K562 (cell line): Measurements from ENCODE around the gene CRAT. TPM values are rescaled to one million over a fixed set of nuclear protein-coding genes. Genes with fewer than 3 reads are reported as not detected.

Experiments used
- BDP1 ChIP-seq: IDR thresholded peaks from 3 replicates; pipeline ENCODE4 v1.6.1; 2011; ENCODE audit not compliant: insufficient read length, insufficient read depth
- CCAR2 ChIP-seq: fragments of 200-400 bp; formaldehyde crosslinking; IDR thresholded peaks from 2 replicates; pipeline ENCODE4 v1.6.1; 2017; ENCODE audit warnings: mild to moderate bottlenecking, low read depth, low read length
- CHD2 ChIP-seq: IDR thresholded peaks from 2 replicates; pipeline ENCODE4 v1.6.1; 2011; ENCODE audit warnings: low read depth, low read length
- CREB1 ChIP-seq, 2 experiments: sonication (generic) in 1 of 2; formaldehyde crosslinking in 1 of 2; IDR thresholded peaks; 2 replicates each; pipeline versions ENCODE4 v1.6.1 to v1.8.0; 2012 to 2022; ENCODE audit warnings: inconsistent platforms in 1 of 2, mild to moderate bottlenecking in 1 of 2, missing genetic modification reagents in 1 of 2, moderate library complexity in 1 of 2
- ELF4 ChIP-seq: fragments of 450-650 bp; formaldehyde crosslinking; IDR thresholded peaks from 2 replicates; pipeline ENCODE4 v1.4.0; 2022; ENCODE audit warnings: missing genetic modification characterization
- ETS2 ChIP-seq: IDR thresholded peaks from 2 replicates; pipeline ENCODE4 v1.6.1; 2016; ENCODE audit warnings: borderline replicate concordance, missing genetic modification characterization, mild to moderate bottlenecking, moderate library complexity, missing compliant biosample characterization; ENCODE audit not compliant: poor library complexity, severe bottlenecking
- ETV1 ChIP-seq: fragments of 450-650 bp; conservative IDR thresholded peaks from 2 replicates; pipeline ENCODE4 v1.6.1; 2016; ENCODE audit warnings: missing genetic modification characterization, control low read depth, low read depth, missing compliant biosample characterization
- FOS ChIP-seq: IDR thresholded peaks from 3 replicates; pipeline ENCODE4 v1.6.1; 2011; ENCODE audit not compliant: insufficient read length; ENCODE audit errors: extremely low read depth
- FOXJ2 ChIP-seq: fragments of 200-800 bp; sonication (Bioruptor generic); IDR thresholded peaks from 2 replicates; pipeline ENCODE4 v1.6.1; 2016; ENCODE audit warnings: missing genetic modification characterization, missing compliant biosample characterization
- HMGN3 ChIP-seq: IDR thresholded peaks from 2 replicates; pipeline ENCODE4 v1.6.1; 2011; ENCODE audit warnings: borderline replicate concordance, low read depth, mild to moderate bottlenecking, mixed read lengths, low read length; ENCODE audit not compliant: insufficient read length; ENCODE audit errors: extremely low read depth
- KAT7 ChIP-seq: sonication (generic); formaldehyde crosslinking; IDR thresholded peaks from 2 replicates; pipeline ENCODE4 v1.8.0; 2022; ENCODE audit warnings: missing genetic modification reagents, mild to moderate bottlenecking, borderline replicate concordance
- LCOR ChIP-seq: sonication (generic); formaldehyde crosslinking; IDR thresholded peaks from 2 replicates; pipeline ENCODE4 v1.8.0; 2022; ENCODE audit warnings: mild to moderate bottlenecking, missing genetic modification reagents
- MAZ ChIP-seq, 2 experiments: fragments of 450-650 bp in 1 of 2; sonication (generic) in 1 of 2; formaldehyde crosslinking; IDR thresholded peaks in 1 of 2; conservative IDR thresholded peaks in 1 of 2; 2 replicates each; pipeline versions ENCODE4 v1.4.0 to v1.5.0; 2020; ENCODE audit warnings: mild to moderate bottlenecking in 1 of 2, missing genetic modification reagents in 1 of 2
- MTA2 ChIP-seq: fragments of 450-650 bp; IDR thresholded peaks from 2 replicates; pipeline ENCODE4 v1.6.1; 2016; ENCODE audit warnings: low read depth
- NCOA1 ChIP-seq: fragments of 450-650 bp; IDR thresholded peaks from 2 replicates; pipeline ENCODE4 v1.6.1; 2016; ENCODE audit warnings: low read depth
- NCOA2 ChIP-seq, 2 experiments: fragments of 450-650 bp; IDR thresholded peaks; 2 replicates each; pipeline ENCODE4 v1.6.1; 2018; ENCODE audit warnings: mild to moderate bottlenecking in 2 of 2, moderate library complexity in 1 of 2; ENCODE audit not compliant: partially characterized antibody in 2 of 2
- NELFE ChIP-seq: IDR thresholded peaks from 2 replicates; pipeline ENCODE4 v1.6.1; 2011; ENCODE audit warnings: mild to moderate bottlenecking; ENCODE audit not compliant: insufficient read depth, insufficient read length
- PHF21A ChIP-seq: fragments of 450-650 bp; IDR thresholded peaks from 2 replicates; pipeline ENCODE4 v1.6.1; 2017; ENCODE audit warnings: low read depth, borderline replicate concordance
- PRMT5 ChIP-seq: sonication (generic); formaldehyde crosslinking; IDR thresholded peaks from 2 replicates; pipeline ENCODE4 v1.5.0; 2020; ENCODE audit warnings: missing genetic modification reagents
- SAP30 ChIP-seq: fragments of 200-600 bp; sonication (generic); IDR thresholded peaks from 2 replicates; pipeline ENCODE4 v1.6.1; 2012; ENCODE audit warnings: borderline replicate concordance, low read depth, mild to moderate bottlenecking, moderate library complexity, low read length, control low read depth, inconsistent platforms; ENCODE audit not compliant: insufficient read depth, poor library complexity, severe bottlenecking
- SIN3A ChIP-seq, 2 experiments: fragments of 150-350 bp in 1 of 2; IDR thresholded peaks; 2 replicates each; pipeline ENCODE4 v1.6.1; 2011 to 2016; ENCODE audit warnings: borderline replicate concordance in 2 of 2, low read depth in 2 of 2, low read length in 2 of 2, mild to moderate bottlenecking in 2 of 2, moderate library complexity in 2 of 2; ENCODE audit not compliant: control insufficient read depth in 1 of 2
- SMAD2 ChIP-seq: fragments of 150-350 bp; IDR thresholded peaks from 2 replicates; pipeline ENCODE4 v1.6.1; 2014; ENCODE audit warnings: low read depth, mild to moderate bottlenecking, low read length
- TARDBP ChIP-seq: fragments of 450-650 bp; IDR thresholded peaks from 2 replicates; pipeline ENCODE4 v1.6.1; 2016
- TEAD2 ChIP-seq: fragments of 450-650 bp; IDR thresholded peaks from 2 replicates; pipeline ENCODE4 v1.6.1; 2016; ENCODE audit warnings: missing genetic modification characterization, control low read depth, missing compliant biosample characterization
- TGIF2 ChIP-seq: sonication (generic); formaldehyde crosslinking; IDR thresholded peaks from 2 replicates; pipeline ENCODE4 v1.8.1; 2022; ENCODE audit warnings: mild to moderate bottlenecking, missing genetic modification reagents, moderate library complexity
- ZBTB17 ChIP-seq: fragments of 450-650 bp; formaldehyde crosslinking; IDR thresholded peaks from 2 replicates; pipeline ENCODE4 v1.4.0; 2020; ENCODE audit warnings: mild to moderate bottlenecking
- ZFP1 ChIP-seq: fragments of 450-650 bp; formaldehyde crosslinking; IDR thresholded peaks from 2 replicates; pipeline ENCODE4 v1.4.0; 2020; ENCODE audit warnings: mild to moderate bottlenecking, mixed read lengths
- ZKSCAN1 ChIP-seq: fragments of 150-350 bp; IDR thresholded peaks from 2 replicates; pipeline ENCODE4 v1.6.1; 2016; ENCODE audit warnings: low read depth, low read length
- ZNF124 ChIP-seq: sonication (generic); formaldehyde crosslinking; IDR thresholded peaks from 2 replicates; pipeline ENCODE4 v1.8.1; 2022; ENCODE audit warnings: missing genetic modification reagents
- ZNF274 ChIP-seq: IDR thresholded peaks from 2 replicates; pipeline ENCODE4 v1.6.1; 2011; ENCODE audit warnings: low read depth, mild to moderate bottlenecking, low read length, moderate library complexity, borderline replicate concordance
- ZNF431 ChIP-seq: sonication (generic); formaldehyde crosslinking; IDR thresholded peaks from 2 replicates; pipeline ENCODE4 v1.8.0; 2022; ENCODE audit warnings: mild to moderate bottlenecking, missing genetic modification reagents
- polyA plus RNA-seq, 8 experiments: library from polyadenylated mRNA; depleted of rRNA in 4 of 8; stranded (reverse) in 5 of 8; unstranded in 3 of 8; fragments of >200 nt; fragmentation: Nextera tagmentation in 2 of 8; fragmentation: Illumina TruSeq in 1 of 8; extraction: Ambion mirVana in 2 of 8; extraction: Trizol in 1 of 8; gene quantifications; 2 replicates each; pipeline versions ENCODE4 v1.2.1 to v1.2.3, GENCODE V29; 2011 to 2014; ENCODE audit warnings: inconsistent platforms in 1 of 8, missing spikeins in 1 of 8
- total RNA-seq, 7 experiments: library from RNA; depleted of rRNA in 6 of 7; stranded (reverse); fragments of >200 nt in 6 of 7; fragmentation: Illumina TruSeq in 2 of 7; extraction: Trizol in 2 of 7; gene quantifications; 2 replicates each; pipeline versions ENCODE4 v1.2.1 to v1.2.3, GENCODE V29; 2011 to 2021; ENCODE audit warnings: low replicate concordance in 1 of 7
- TF ChIP-seq, protein P1 (sequence below): sonication (generic); formaldehyde crosslinking; IDR thresholded peaks from 2 replicates; pipeline ENCODE4 v1.8.1; 2023; ENCODE audit warnings: mild to moderate bottlenecking, missing genetic modification reagents

Gene CRAT
- total and polyA plus RNA-seq, 9 of the 15 experiments (the other 6 are each of a cell fraction or from before 2014, with no cell fraction given): 0.20 to 13.8 (median 5.4) TPM

DNA sequence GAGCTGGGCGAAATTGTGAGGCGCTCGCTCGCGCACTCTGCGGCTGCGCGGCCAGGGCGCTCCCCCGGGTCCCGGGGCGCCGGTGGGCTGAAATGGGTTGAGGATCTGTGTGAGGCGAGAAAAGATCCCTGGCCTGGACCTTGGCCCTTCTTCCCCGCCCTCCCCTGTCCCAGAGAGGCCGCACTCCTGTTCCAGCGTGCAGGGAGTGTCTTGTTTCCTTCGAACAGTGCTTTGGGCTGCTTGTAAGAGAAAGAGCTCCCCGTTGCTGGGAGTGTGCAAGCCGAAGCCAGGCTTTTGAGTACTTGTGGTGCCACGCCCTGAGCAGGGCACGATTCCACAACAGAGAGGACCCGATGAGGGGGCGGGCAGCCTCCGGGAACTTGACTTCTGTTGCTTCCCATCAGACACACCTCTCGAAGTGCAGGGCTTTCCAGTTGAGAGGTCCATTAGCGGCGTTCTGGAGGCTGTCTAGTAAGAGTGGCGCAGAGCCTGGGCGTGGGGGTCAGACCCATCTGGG lies 29.1 kb downstream of the CRAT start (continued):
- TF ChIP-seq MTA2: no peak
- no peak for TF ChIP-seq KAT7 (CRISPR knock-in tag)
- no peak for TF ChIP-seq TARDBP
- TF ChIP-seq ZFP1 (CRISPR knock-in tag): no peak
- TF ChIP-seq ELF4 (CRISPR knock-in tag): no peak
- no peak for TF ChIP-seq ZNF124
- TF ChIP-seq SAP30: peak; percentile 10
- TF ChIP-seq PHF21A: no peak
- TF ChIP-seq SIN3A (IDR thresholded peaks at IDR 0.05; ENCODE audit: borderline replicate concordance in 2 of 2, control insufficient read depth in 1 of 2, low read depth in 2 of 2, low read length in 2 of 2): no peak
- TF ChIP-seq SMAD2: no peak
- no peak for TF ChIP-seq NELFE
- TF ChIP-seq ZNF274: no peak
- no peak for TF ChIP-seq TGIF2 (CRISPR knock-in tag)
- TF ChIP-seq NCOA2 (IDR thresholded peaks at IDR 0.05; ENCODE audit: partially characterized antibody in 2 of 2): no peak
- no peak for TF ChIP-seq CCAR2
- TF ChIP-seq PRMT5 (CRISPR knock-in tag): no peak
- TF ChIP-seq MAZ (CRISPR knock-in tag; conservative IDR thresholded peaks at IDR 0.05 in 1 of 2, IDR thresholded peaks at IDR 0.05 in 1 of 2): no peak
- TF ChIP-seq ETV1: no peak
- TF ChIP-seq, protein P1, sequence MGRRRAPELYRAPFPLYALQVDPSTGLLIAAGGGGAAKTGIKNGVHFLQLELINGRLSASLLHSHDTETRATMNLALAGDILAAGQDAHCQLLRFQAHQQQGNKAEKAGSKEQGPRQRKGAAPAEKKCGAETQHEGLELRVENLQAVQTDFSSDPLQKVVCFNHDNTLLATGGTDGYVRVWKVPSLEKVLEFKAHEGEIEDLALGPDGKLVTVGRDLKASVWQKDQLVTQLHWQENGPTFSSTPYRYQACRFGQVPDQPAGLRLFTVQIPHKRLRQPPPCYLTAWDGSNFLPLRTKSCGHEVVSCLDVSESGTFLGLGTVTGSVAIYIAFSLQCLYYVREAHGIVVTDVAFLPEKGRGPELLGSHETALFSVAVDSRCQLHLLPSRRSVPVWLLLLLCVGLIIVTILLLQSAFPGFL (CRISPR knock-in tag): peak; percentile 42; the same call in 1 of the 2 replicates
- no peak for TF ChIP-seq FOS
- TF ChIP-seq CHD2: no peak
- TF ChIP-seq ZKSCAN1: no peak
- no peak for TF ChIP-seq ETS2
- no peak for TF ChIP-seq CREB1 (IDR thresholded peaks at IDR 0.05)
- no peak for TF ChIP-seq CREB1 (CRISPR knock-in tag; IDR thresholded peaks at IDR 0.05)
- TF ChIP-seq ZBTB17 (CRISPR knock-in tag): no peak
- TF ChIP-seq FOXJ2 (tag): peak; percentile 66; the same call in 1 of the 2 replicates
- no peak for TF ChIP-seq ZNF431 (CRISPR knock-in tag)
- no peak for TF ChIP-seq TEAD2 (tag)
- TF ChIP-seq NCOA1: no peak
- TF ChIP-seq BDP1: no peak
- no peak for TF ChIP-seq HMGN3
- no peak for TF ChIP-seq LCOR (CRISPR knock-in tag)
